Kidney (tissue), 14 donors: Measurements from ENCODE around the gene MT1G. TPM values are rescaled to one million over a fixed set of nuclear protein-coding genes. Genes with fewer than 3 reads are reported as not detected.

Experiments used
- DNase-seq, 5 donors: peaks; one replicate each; pipeline ENCODE4 v3.0.0-alpha.2; 2013 to 2020
- FAIRE-seq: peaks from 2 replicates; lab custom pipeline; 2012; peaks lifted over from hg19 to GRCh38; lab: Jason Lieb, UNC
- H3K27ac ChIP-seq, 2 donors: one replicate each; pipeline ENCODE4 v1.7.0; 2013; ENCODE audit warnings: low read depth in 2 of 2, low read length in 2 of 2, inconsistent platforms in 1 of 2
- H3K27me3 ChIP-seq: one replicate; pipeline ENCODE4 v1.7.1; 2013; ENCODE audit warnings: low read length, inconsistent platforms; ENCODE audit not compliant: control insufficient read depth, insufficient read depth
- H3K36me3 ChIP-seq, 3 donors: one replicate each; pipeline versions ENCODE4 v1.7.0 to v1.7.1; 2013; ENCODE audit warnings: low read length in 3 of 3, control low read depth in 1 of 3, inconsistent platforms in 1 of 3; ENCODE audit not compliant: insufficient read depth in 3 of 3, control insufficient read depth in 2 of 3
- H3K4me1 ChIP-seq, 3 donors: one replicate each; pipeline versions ENCODE4 v1.7.0 to v1.7.1; 2013; ENCODE audit warnings: low read length in 3 of 3, inconsistent platforms in 1 of 3, low read depth in 1 of 3; ENCODE audit not compliant: control insufficient read depth in 2 of 3, insufficient read depth in 2 of 3
- H3K4me3 ChIP-seq, 3 donors: one replicate each; pipeline versions ENCODE4 v1.7.0 to v1.8.1; 2013; ENCODE audit warnings: low read length in 3 of 3, control low read depth in 1 of 3, inconsistent platforms in 1 of 3
- H3K9ac ChIP-seq, 3 donors: one replicate each; pipeline versions ENCODE4 v1.7.0 to v1.7.1; 2013; ENCODE audit warnings: low read length in 3 of 3, control low read depth in 1 of 3, inconsistent platforms in 1 of 3
- H3K9me3 ChIP-seq, 3 donors: one replicate each; pipeline versions ENCODE4 v1.7.0 to v1.7.1; 2013; ENCODE audit warnings: low read length in 3 of 3, control low read depth in 1 of 3, inconsistent platforms in 1 of 3; ENCODE audit not compliant: control insufficient read depth in 2 of 3, insufficient read depth in 1 of 3
- intact Hi-C: fragments of 100-400 bp; cut with DNase I; formaldehyde crosslinking; loops from one replicate; pipeline ENCODE4 v1.11.1; 2022
- polyA plus RNA-seq: library from polyadenylated mRNA; stranded (reverse); fragments of 350-450 nt; fragmentation: Illumina TruSeq; extraction: RNeasy Lipid Tissue Mini Kit (QIAGEN cat#74804); gene quantifications from one replicate; pipeline ENCODE4 v1.2.3, GENCODE V29; 2014; ENCODE audit warnings: low read depth, low replicate concordance; ENCODE audit not compliant: insufficient read depth
- total RNA-seq: library from RNA; stranded (reverse); fragmentation: NEBNext Ultra II Directional; extraction: Animal tissue kit (Norgen Biotek cat#: 25700); gene quantifications from one replicate; pipeline ENCODE4 v1.2.1, GENCODE V29; 2021
- TF ChIP-seq, protein P1 (sequence below): IDR thresholded peaks from 3 replicates; pipeline ENCODE4 v1.5.1; 2012; ENCODE audit warnings: mild to moderate bottlenecking, moderate library complexity, borderline replicate concordance; ENCODE audit not compliant: insufficient read depth; ENCODE audit errors: extremely low read depth
- donor health status: control.
- donor health status: control.
- donor health status: control.
- donor health status: control.
- donor health status: control.
- donor health status: DM: yes; HTN: yes; CAD: no.
- donor health status: Normal renal cell carcinoma (clear cell type).

MT1G gene
- total and polyA plus RNA-seq, 2 donors from 2014 or later: 33.6 to 2,564 TPM

GRCh38 chr16:56628486-56629350, 39.1 kb downstream of the MT1G start:
- no peaks in the 10 kb centered on the region for H3K36me3 ChIP-seq
- H3K27ac ChIP-seq: no peak overlapping the region
- FAIRE-seq (no peak), DNase-seq (no peak)
- H3K4me1 ChIP-seq: peaks cover 0 to 6% (median 0%) of the 10 kb centered on the region in 3 donors
- intact Hi-C loops: no loop called here
- no peak overlapping the region for H3K4me3 ChIP-seq
- peaks cover 16% of the 10 kb centered on the region for H3K27me3 ChIP-seq
- TF ChIP-seq, protein P1, sequence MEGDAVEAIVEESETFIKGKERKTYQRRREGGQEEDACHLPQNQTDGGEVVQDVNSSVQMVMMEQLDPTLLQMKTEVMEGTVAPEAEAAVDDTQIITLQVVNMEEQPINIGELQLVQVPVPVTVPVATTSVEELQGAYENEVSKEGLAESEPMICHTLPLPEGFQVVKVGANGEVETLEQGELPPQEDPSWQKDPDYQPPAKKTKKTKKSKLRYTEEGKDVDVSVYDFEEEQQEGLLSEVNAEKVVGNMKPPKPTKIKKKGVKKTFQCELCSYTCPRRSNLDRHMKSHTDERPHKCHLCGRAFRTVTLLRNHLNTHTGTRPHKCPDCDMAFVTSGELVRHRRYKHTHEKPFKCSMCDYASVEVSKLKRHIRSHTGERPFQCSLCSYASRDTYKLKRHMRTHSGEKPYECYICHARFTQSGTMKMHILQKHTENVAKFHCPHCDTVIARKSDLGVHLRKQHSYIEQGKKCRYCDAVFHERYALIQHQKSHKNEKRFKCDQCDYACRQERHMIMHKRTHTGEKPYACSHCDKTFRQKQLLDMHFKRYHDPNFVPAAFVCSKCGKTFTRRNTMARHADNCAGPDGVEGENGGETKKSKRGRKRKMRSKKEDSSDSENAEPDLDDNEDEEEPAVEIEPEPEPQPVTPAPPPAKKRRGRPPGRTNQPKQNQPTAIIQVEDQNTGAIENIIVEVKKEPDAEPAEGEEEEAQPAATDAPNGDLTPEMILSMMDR: no peak
- no peak overlapping the region for H3K9ac ChIP-seq
- no peaks in the 10 kb centered on the region for H3K9me3 ChIP-seq

DNA sequence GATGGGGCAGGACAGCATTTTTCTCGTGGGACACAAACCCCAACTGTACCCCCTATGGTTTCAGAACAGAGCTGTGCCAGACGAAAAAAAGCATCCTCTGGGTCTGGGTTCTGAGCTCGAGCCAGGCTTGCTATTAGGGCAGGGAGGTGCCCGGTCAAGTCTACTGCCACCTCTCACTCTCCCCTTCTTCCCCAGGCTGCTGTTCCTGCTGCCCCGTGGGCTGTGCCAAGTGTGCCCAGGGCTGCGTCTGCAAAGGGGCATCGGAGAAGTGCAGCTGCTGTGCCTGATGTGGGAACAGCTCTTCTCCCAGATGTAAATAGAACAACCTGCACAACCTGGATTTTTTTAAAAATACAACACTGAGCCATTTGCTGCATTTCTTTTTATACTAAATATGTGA, 41.2 kb downstream of the MT1G start:
- peak overlapping the region in 1 of 3 donors; percentile 87 for H3K9ac ChIP-seq

DNA sequence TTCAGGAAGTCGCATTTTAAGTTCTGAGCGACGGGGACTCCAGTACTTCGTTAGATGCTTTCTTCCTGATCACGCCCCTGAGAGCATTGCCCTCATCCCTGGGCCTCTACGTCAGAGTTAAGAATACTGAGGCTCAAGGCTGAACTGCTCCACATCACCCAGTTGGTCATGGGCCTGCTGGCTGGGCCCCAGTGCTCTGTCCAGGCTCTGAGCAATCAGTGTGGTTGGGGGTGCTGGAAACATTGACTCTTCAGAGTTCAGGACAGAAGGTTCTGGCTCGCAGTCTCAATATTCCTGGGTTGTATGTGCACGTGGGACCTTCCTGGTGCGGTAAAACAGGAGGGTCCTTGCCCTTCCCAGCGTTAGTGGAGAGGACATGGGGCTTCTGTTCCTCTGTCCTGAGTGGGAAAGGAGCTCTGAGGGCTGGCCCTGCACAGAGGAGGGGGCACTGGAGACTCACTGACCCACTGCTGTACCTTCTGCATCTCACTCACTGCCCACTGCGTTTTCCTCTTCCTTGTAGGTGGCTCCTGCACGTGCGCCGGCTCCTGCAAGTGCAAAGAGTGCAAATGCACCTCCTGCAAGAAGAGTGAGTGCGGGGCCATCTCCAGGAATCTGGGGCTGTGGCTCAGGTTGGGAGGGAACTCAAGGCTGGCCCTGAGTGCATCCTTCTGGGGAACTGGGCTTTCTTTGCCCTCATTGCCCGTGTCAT, 41.8 kb downstream of the MT1G start:
- Histone ChIP-seq H3K9ac (peak overlapping the region; percentile 1 to 87 (median 35)), H3K9me3 (no peaks in the 10 kb centered on the region), H3K4me1 (peaks cover 0 to 3% (median 0%) of the 10 kb centered on the region in 3 donors), H3K27me3 (no peaks in the 10 kb centered on the region), H3K27ac (peak overlapping the region; percentile 63 to 88), H3K4me3 (peak overlapping the region; percentile 12 to 85 (median 72)), H3K36me3 (no peaks in the 10 kb centered on the region)
- TF ChIP-seq, protein P1: no peak
- DNase-seq (peak in 1 of 5 donors; percentile 76), FAIRE-seq (no peak)
- intact Hi-C loops: no loop called here

More for the DNA sequence above, 41.2 kb downstream of the MT1G start:
- H3K9me3 ChIP-seq: no peaks in the 10 kb centered on the region
- intact Hi-C loops: no loop called here
- DNase-seq (peak in 1 of 5 donors; percentile 64), FAIRE-seq (no peak)
- TF ChIP-seq, protein P1: no peak
- peaks cover 4% of the 10 kb centered on the region for H3K27me3 ChIP-seq
- H3K4me1 ChIP-seq: peaks cover 0 to 3% (median 0%) of the 10 kb centered on the region in 3 donors
- peak overlapping the region; percentile 63 to 88 for H3K27ac ChIP-seq
- no peaks in the 10 kb centered on the region for H3K36me3 ChIP-seq
- peak overlapping the region in 2 of 3 donors; percentile 72 to 85 for H3K4me3 ChIP-seq
